NCI-H2081 treated with DMSO at 0.1 percent for 48 hours (cell line): ENCODE data around the gene ATE1.
"Not testable (repeated sequence)": the region's sequence is repeated elsewhere in the genome, so short reads cannot be mapped to it uniquely, and the experiment has no call there.

Source experiments
- DNase-seq: peaks from one replicate; lab custom pipeline; 2025; lab: John Stamatoyannopoulos, UW

The ATE1 gene

GRCh38 chr10:121929585-121930267 lies 1.9 kb upstream of the ATE1 start:
- DNase-seq: not testable (repeated sequence)

- DNase-seq: no peak
Measured at GRCh38 chr10:121928528-121928884, 675 bp upstream of the ATE1 start.

GRCh38 chr10:121927318-121927840 lies 452 bp downstream of the ATE1 start:
- DNase-seq: no peak

- DNase-seq: no peak
Measured at GRCh38 chr10:121926671-121927317, 1.0 kb downstream of the ATE1 start.

DNA sequence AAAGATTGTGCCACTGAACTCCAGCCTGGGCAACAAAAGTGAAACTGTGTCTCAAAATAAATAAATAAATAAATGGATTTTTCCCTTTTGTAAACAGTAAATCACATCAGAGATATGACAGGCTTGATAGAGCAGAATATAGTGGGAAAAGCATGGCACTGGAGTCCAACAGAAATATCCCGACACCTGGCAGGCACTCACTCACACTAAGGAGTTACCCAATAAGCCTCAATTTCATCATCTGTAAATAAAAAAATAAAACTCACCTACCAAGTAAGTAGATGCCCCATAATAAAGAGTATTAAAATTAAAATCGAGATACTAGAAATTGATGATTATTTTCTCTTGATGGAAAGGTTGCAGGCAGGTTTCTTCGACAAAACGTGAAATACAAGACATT lies 1.7 kb downstream of the ATE1 start:
- DNase-seq: no peak

GRCh38 chr10:121921238-121921931 lies 6.4 kb downstream of the ATE1 start:
- DNase-seq: no peak

DNA sequence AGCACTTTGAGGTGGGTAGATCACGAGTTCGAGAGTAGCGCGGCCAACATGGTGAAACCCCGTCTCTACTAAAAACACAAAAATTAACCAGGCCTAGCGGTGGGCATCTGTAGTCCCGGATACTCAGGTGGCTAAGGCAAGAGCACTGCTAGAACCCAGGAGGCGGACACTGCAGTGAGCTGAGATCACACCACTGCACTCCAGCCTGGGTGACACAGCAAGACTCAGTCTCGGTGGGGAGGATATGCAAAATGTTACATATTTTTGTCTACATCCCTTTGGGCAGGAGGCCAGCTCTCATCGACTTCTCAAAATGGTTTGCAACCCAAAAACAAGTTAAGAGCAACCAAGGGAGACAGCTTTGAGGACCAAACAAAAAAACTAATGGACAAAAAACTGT lies 8.2 kb downstream of the ATE1 start:
- DNase-seq: no peak

- DNase-seq: not testable (repeated sequence)
Measured at GRCh38 chr10:121918800-121919199, 9.0 kb downstream of the ATE1 start.

GRCh38 chr10:121914661-121915060 lies 13.2 kb downstream of the ATE1 start:
- no peak for DNase-seq

GRCh38 chr10:121911421-121911697 lies 16.5 kb downstream of the ATE1 start:
- DNase-seq: no peak

- DNase-seq: no peak
Measured at GRCh38 chr10:121910673-121911420, 17.0 kb downstream of the ATE1 start.

GRCh38 chr10:121904888-121905287 lies 22.9 kb downstream of the ATE1 start:
- DNase-seq: no peak

DNA sequence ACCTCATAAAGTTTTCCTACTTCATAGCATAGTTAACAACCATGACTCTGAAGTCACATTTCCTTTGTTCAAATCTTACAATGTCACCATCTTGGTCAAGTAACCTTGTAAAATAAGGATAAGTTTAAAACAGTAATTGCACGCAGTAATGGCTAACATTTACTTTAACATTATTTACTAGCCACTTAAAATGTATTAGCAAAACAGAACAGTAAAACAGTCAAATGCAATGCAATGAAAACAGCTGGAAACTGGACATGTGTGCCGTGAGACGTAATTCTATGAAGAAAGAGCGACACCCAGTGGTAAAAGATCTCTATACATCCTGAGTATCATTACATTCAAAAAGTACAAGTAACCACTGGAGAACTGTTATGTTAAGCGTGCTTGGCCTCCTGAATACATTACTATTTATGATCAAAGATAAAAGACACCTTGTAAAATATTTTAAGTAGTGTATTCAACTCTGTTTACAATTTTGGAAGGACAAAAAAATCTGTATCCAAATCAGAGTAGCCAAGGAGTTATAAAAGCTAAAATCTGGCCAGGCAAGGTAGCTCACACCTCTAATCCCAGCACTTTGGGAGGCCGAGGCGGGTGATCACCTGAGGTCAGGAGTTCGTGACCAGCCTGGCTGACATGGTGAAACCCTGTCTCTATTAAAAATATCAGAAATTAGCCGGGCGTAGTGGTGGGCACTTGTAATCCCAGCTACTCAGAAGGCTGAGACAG lies 27.2 kb downstream of the ATE1 start:
- DNase-seq: peak; percentile 4

- DNase-seq: no peak
Measured at GRCh38 chr10:121899727-121900126, 28.1 kb downstream of the ATE1 start.

DNA sequence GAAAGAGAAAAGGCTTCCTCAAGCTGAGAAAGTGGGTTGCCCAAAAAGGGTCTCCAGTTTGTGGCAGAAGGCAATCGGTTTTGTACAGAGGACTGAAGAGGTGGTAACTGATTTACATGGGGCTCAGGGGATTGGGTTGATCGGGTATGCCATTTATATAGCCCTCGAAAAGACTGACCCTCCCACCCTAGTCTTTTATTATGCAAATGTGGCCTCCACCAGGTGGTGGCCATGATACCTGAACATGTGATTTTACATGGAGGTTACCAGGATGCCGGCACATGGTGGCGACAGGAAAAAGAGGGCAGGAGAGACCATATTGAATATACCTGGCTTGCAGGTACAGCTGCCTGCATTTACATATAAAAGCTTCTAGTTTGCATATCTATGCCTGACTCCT lies 36.7 kb downstream of the ATE1 start:
- DNase-seq: no peak

DNA sequence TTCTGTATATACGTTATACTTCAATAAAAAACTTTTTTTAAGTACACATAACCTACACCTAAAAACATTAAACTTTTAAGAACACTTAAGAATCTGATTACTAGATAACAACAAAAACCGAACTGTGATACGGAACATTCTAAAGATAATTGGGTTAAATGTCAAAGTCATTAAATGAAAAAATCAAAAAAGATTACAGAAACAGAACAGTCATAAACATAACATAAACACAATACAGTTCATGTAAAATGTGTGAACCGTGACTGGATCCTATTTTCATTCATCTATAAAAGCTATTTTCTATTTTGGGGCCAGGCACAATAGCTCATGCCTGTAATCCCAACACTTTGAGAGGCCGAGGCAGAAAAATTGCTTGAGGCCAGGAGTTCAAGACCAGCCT lies 38.6 kb downstream of the ATE1 start:
- no peak for DNase-seq

GRCh38 chr10:121886997-121887622 lies 40.7 kb downstream of the ATE1 start:
- no peak for DNase-seq

GRCh38 chr10:121886181-121886580 lies 41.6 kb downstream of the ATE1 start:
- DNase-seq: no peak

GRCh38 chr10:121880895-121881294 lies 46.9 kb downstream of the ATE1 start:
- DNase-seq: no peak

- no peak for DNase-seq
Measured at GRCh38 chr10:121879476-121879875, 48.4 kb downstream of the ATE1 start.

DNA sequence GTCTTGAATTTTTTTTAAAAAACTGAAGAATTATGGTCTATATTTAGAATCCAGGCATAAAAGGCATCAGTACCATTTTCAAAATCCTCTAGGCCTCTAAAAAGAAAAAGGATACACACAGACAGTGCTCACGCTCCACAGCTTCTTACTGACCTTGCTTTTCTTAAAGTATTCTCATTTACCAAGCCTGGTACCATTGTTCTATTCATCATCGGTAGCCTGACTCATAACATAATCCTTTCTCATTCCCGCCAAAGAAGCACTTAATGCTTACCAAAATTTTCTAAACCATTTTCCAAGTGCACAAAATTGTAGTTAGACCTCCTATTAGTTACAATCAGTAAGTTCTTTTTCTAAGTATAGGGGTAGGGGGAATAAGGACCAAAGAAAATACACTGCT lies 54.6 kb downstream of the ATE1 start:
- no peak for DNase-seq

- no peak for DNase-seq
Measured at GRCh38 chr10:121870413-121870812, 57.4 kb downstream of the ATE1 start.
